H1 (cell line): ENCODE data around the gene CENPX. TPM values are rescaled to one million over a fixed set of nuclear protein-coding genes. Genes with fewer than 3 reads are reported as not detected.

Experiments used
- ATF3 ChIP-seq: IDR thresholded peaks from 2 replicates; pipeline ENCODE4 v1.6.1; 2011; ENCODE audit warnings: low read depth, mild to moderate bottlenecking, low read length; ENCODE audit not compliant: insufficient read depth
- CHD7 ChIP-seq: fragments of 300-600 bp; sonication (generic); IDR thresholded peaks from 2 replicates; pipeline ENCODE4 v1.7.1; 2012; ENCODE audit warnings: low read length, moderate library complexity, mild to moderate bottlenecking, inconsistent platforms; ENCODE audit not compliant: insufficient replicate concordance
- CTCF ChIP-seq, 3 experiments: IDR thresholded peaks; 1 replicate in 2 of 3; 2 replicates in 1 of 3; pipeline versions ENCODE4 v1.5.1 to v1.6.1; 2011; ENCODE audit warnings: low read length in 3 of 3, mild to moderate bottlenecking in 3 of 3, inconsistent platforms in 2 of 3, low read depth in 1 of 3, moderate library complexity in 1 of 3; ENCODE audit not compliant: insufficient read depth in 1 of 3; ENCODE audit errors: control extremely low read depth in 1 of 3
- GABPA ChIP-seq: IDR thresholded peaks from 2 replicates; pipeline ENCODE4 v1.6.1; 2011; ENCODE audit warnings: mild to moderate bottlenecking, low read length, moderate library complexity, borderline replicate concordance; ENCODE audit not compliant: insufficient read depth
- PHF8 ChIP-seq: fragments of 200-600 bp; sonication (generic); conservative IDR thresholded peaks from 2 replicates; pipeline ENCODE4 v1.7.1; 2012; ENCODE audit warnings: low read depth, mild to moderate bottlenecking, inconsistent platforms, low read length, moderate library complexity
- SP1 ChIP-seq: IDR thresholded peaks from 2 replicates; pipeline ENCODE4 v1.6.1; 2011; ENCODE audit warnings: low read depth, low read length
- TEAD4 ChIP-seq: IDR thresholded peaks from 2 replicates; pipeline ENCODE4 v1.6.1; 2012; ENCODE audit warnings: low read depth, low read length, inconsistent platforms, mixed read lengths
- polyA plus RNA-seq, 7 experiments: library from polyadenylated mRNA; depleted of rRNA in 3 of 7; stranded (reverse) in 5 of 7; unstranded in 2 of 7; fragments of >200 nt in 5 of 7; fragments of 200-250 nt in 2 of 7; gene quantifications; 1 replicate in 5 of 7; 2 replicates in 1 of 7; 4 replicates in 1 of 7; pipeline versions ENCODE4 v1.2.1 to v1.2.3, GENCODE V29; 2011 to 2013; ENCODE audit warnings: missing spikeins in 2 of 7, mixed read lengths in 2 of 7
- total RNA-seq: library from RNA; stranded (reverse); fragmentation: NEBNext Ultra II Directional; extraction: Animal tissue kit (Norgen Biotek cat#: 25700); gene quantifications from 2 replicates; pipeline ENCODE4 v1.2.1, GENCODE V29; 2021

CENPX gene
- total and polyA plus RNA-seq, 2 of the 8 experiments (the other 6 are each of a cell fraction or from before 2014, with no cell fraction given) = 116 to 122 TPM

GRCh38 chr17:82050152-82050760 lies 27.6 kb upstream of the CENPX start (continued):
- no peak for TF ChIP-seq CHD7
- no peak for TF ChIP-seq SP1
- no peak for TF ChIP-seq TEAD4
- no peak for TF ChIP-seq GABPA
- TF ChIP-seq CTCF (IDR thresholded peaks at IDR 0.05; ENCODE audit: control extremely low read depth in 1 of 3, insufficient read depth in 1 of 3, low read depth in 1 of 3, low read length in 3 of 3) = no peak
- TF ChIP-seq PHF8 = no peak
- no peak for TF ChIP-seq ATF3
